MM.1S (cell line): ENCODE results near the gene IL15.

Source experiments
- CTCF ChIP-seq: fragments of 300-600 bp; sonication (generic); IDR thresholded peaks from 2 replicates; pipeline ENCODE4 v1.5.1; 2016; ENCODE audit warnings: antibody characterized with exemption, low read length, mixed read lengths
- EZH2phosphoT487 ChIP-seq: fragments of 300-600 bp; sonication (generic); IDR thresholded peaks from 2 replicates; pipeline ENCODE4 v1.6.1; 2018; ENCODE audit warnings: antibody characterized with exemption, low read length

- TF ChIP-seq CTCF (no peak), EZH2phosphoT487 (no peak)
These were observed 11.6 kb downstream of the IL15 start for GRCh38 chr4:141647966-141648365.
